ENCODE data around the gene ATF4. TPM values are rescaled to one million over a fixed set of nuclear protein-coding genes. Genes with fewer than 3 reads are reported as not detected.

The ATF4 gene
- total RNA-seq, 2 donors from 2014 or later = 301 to 320 TPM

- TF ChIP-seq CTCF (IDR thresholded peaks at IDR 0.05) = no peak
- DNase-seq (ENCODE audit: low spot score) (no peak), ATAC-seq (ENCODE audit: insufficient number of reproducible peaks, low FRiP score, low read depth) (no peak)
- H3K27me3 ChIP-seq (replicated peaks; ENCODE audit: insufficient read depth) = no peaks in the 10 kb centered on the region
- H3K4me1 ChIP-seq (ENCODE audit: control insufficient read depth in 1 of 2, low read depth in 2 of 2) = no peaks in the 10 kb centered on the region
- H3K36me3 ChIP-seq = no peaks in the 10 kb centered on the region
- no peaks in the 10 kb centered on the region for H3K9me3 ChIP-seq
- H3K4me3 ChIP-seq = no peak overlapping the region
- H3K27ac ChIP-seq = no peak overlapping the region
Observed at GRCh38 chr22:39543095-39543494, 22.7 kb downstream of the ATF4 start.

- H3K27me3 ChIP-seq (replicated peaks; ENCODE audit: insufficient read depth) = no peaks in the 10 kb centered on the region
- no peaks in the 10 kb centered on the region for H3K9me3 ChIP-seq
- TF ChIP-seq CTCF (IDR thresholded peaks at IDR 0.05) = no peak
Observed at GRCh38 chr22:39545386-39546365, 25.3 kb downstream of the ATF4 start.

GRCh38 chr22:39546889-39547586 is 26.7 kb downstream of the ATF4 start:
- Histone ChIP-seq H3K9me3 (no peaks in the 10 kb centered on the region), H3K4me1 (ENCODE audit: control insufficient read depth in 1 of 2, low read depth in 2 of 2) (no peaks in the 10 kb centered on the region), H3K4me3 (no peak overlapping the region), H3K27ac (no peak overlapping the region), H3K27me3 (replicated peaks; ENCODE audit: insufficient read depth) (no peaks in the 10 kb centered on the region), H3K36me3 (no peaks in the 10 kb centered on the region)
- no peak for TF ChIP-seq CTCF (IDR thresholded peaks at IDR 0.05)
- DNase-seq (ENCODE audit: low spot score) = no peak
- ATAC-seq (ENCODE audit: insufficient number of reproducible peaks, low FRiP score, low read depth) = no peak

More at GRCh38 chr22:39545386-39546365, 25.3 kb downstream of the ATF4 start:
- no peak overlapping the region for H3K27ac ChIP-seq
- no peaks in the 10 kb centered on the region for H3K36me3 ChIP-seq
- no peaks in the 10 kb centered on the region for H3K4me1 ChIP-seq (ENCODE audit: control insufficient read depth in 1 of 2, low read depth in 2 of 2)
- ATAC-seq (ENCODE audit: insufficient number of reproducible peaks, low FRiP score, low read depth) = no peak
- H3K4me3 ChIP-seq = no peak overlapping the region
- no peak for DNase-seq (ENCODE audit: low spot score)

GRCh38 chr22:39547587-39547947 is 27.2 kb downstream of the ATF4 start:
- no peak for ATAC-seq (ENCODE audit: insufficient number of reproducible peaks, low FRiP score, low read depth)
- H3K36me3 ChIP-seq = no peaks in the 10 kb centered on the region
- H3K4me3 ChIP-seq = no peak overlapping the region
- no peak overlapping the region for H3K27ac ChIP-seq
- DNase-seq (ENCODE audit: low spot score) = no peak
- H3K4me1 ChIP-seq (ENCODE audit: control insufficient read depth in 1 of 2, low read depth in 2 of 2) = no peaks in the 10 kb centered on the region
- no peaks in the 10 kb centered on the region for H3K27me3 ChIP-seq (replicated peaks; ENCODE audit: insufficient read depth)
- TF ChIP-seq CTCF (IDR thresholded peaks at IDR 0.05) = no peak
- no peaks in the 10 kb centered on the region for H3K9me3 ChIP-seq

GRCh38 chr22:39553429-39553828 is 33.1 kb downstream of the ATF4 start:
- H3K36me3 ChIP-seq = no peaks in the 10 kb centered on the region
- no peak overlapping the region for H3K4me3 ChIP-seq
- peaks cover 4 to 6% of the 10 kb centered on the region in 2 donors for H3K4me1 ChIP-seq (ENCODE audit: control insufficient read depth in 1 of 2, low read depth in 2 of 2)
- no peak overlapping the region for H3K27ac ChIP-seq
- no peak for DNase-seq (ENCODE audit: low spot score)
- no peak for ATAC-seq (ENCODE audit: insufficient number of reproducible peaks, low FRiP score, low read depth)
- peaks cover 9% of the 10 kb centered on the region for H3K27me3 ChIP-seq (replicated peaks; ENCODE audit: insufficient read depth)
- no peak for TF ChIP-seq CTCF (IDR thresholded peaks at IDR 0.05)
- H3K9me3 ChIP-seq = no peaks in the 10 kb centered on the region

Measured in thoracic aorta (tissue), 2 donors.